Superior temporal gyrus (tissue), 1 donor: ENCODE data around the gene FERMT1.
"Not testable (repeated sequence)": the region's sequence is repeated elsewhere in the genome, so short reads cannot be mapped to it uniquely, and the experiment has no call there.

Experiments
- DNase-seq: peaks from one replicate; pipeline ENCODE4 v3.0.0-alpha.2; 2016; ENCODE audit errors: extremely low spot score

Gene FERMT1

GRCh38 chr20:6040958-6041807 is 81.6 kb downstream of the FERMT1 start:
- DNase-seq: no peak

- DNase-seq: no peak
Observed at GRCh38 chr20:6040540-6040939, 82.3 kb downstream of the FERMT1 start.

- no peak for DNase-seq
Observed at GRCh38 chr20:6039766-6040165, 83.1 kb downstream of the FERMT1 start.

GRCh38 chr20:6038256-6038655 is 84.6 kb downstream of the FERMT1 start:
- no peak for DNase-seq

- DNase-seq: no peak
Observed at GRCh38 chr20:6037082-6037481, 85.7 kb downstream of the FERMT1 start.

GRCh38 chr20:6036213-6036612 is 86.6 kb downstream of the FERMT1 start:
- DNase-seq: no peak

GRCh38 chr20:6034134-6034969 is 88.5 kb downstream of the FERMT1 start:
- DNase-seq: no peak

GRCh38 chr20:6032907-6033306 is 89.9 kb downstream of the FERMT1 start:
- not testable (repeated sequence) for DNase-seq

GRCh38 chr20:6030453-6031080 is 92.3 kb downstream of the FERMT1 start:
- no peak for DNase-seq

GRCh38 chr20:6029538-6029937 is 93.3 kb downstream of the FERMT1 start:
- DNase-seq: no peak

- DNase-seq: no peak
Observed at GRCh38 chr20:6028818-6029217, 94.0 kb downstream of the FERMT1 start.

- DNase-seq: no peak
Observed at GRCh38 chr20:6026051-6026450, 96.8 kb downstream of the FERMT1 start.
